ENCODE data around the gene RCN1.

DNA sequence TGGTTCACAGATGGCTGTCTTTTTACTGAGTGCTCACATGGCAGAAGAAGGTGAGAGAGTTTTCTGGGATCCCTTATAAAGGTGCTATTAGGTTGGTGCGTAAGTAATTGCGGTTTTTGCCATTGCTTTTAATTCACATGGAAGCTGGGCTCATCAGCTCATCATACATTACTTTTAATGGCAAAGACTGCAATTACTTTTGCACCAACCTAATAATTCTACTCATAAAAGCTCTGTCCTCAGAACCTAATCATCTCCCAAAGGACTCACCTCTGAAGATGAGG is 23.0 kb downstream of the RCN1 start:
- TF ChIP-seq, protein P1, sequence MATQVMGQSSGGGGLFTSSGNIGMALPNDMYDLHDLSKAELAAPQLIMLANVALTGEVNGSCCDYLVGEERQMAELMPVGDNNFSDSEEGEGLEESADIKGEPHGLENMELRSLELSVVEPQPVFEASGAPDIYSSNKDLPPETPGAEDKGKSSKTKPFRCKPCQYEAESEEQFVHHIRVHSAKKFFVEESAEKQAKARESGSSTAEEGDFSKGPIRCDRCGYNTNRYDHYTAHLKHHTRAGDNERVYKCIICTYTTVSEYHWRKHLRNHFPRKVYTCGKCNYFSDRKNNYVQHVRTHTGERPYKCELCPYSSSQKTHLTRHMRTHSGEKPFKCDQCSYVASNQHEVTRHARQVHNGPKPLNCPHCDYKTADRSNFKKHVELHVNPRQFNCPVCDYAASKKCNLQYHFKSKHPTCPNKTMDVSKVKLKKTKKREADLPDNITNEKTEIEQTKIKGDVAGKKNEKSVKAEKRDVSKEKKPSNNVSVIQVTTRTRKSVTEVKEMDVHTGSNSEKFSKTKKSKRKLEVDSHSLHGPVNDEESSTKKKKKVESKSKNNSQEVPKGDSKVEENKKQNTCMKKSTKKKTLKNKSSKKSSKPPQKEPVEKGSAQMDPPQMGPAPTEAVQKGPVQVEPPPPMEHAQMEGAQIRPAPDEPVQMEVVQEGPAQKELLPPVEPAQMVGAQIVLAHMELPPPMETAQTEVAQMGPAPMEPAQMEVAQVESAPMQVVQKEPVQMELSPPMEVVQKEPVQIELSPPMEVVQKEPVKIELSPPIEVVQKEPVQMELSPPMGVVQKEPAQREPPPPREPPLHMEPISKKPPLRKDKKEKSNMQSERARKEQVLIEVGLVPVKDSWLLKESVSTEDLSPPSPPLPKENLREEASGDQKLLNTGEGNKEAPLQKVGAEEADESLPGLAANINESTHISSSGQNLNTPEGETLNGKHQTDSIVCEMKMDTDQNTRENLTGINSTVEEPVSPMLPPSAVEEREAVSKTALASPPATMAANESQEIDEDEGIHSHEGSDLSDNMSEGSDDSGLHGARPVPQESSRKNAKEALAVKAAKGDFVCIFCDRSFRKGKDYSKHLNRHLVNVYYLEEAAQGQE (IDR thresholded peaks at IDR 0.05), result no peak
- TF ChIP-seq, protein P2, sequence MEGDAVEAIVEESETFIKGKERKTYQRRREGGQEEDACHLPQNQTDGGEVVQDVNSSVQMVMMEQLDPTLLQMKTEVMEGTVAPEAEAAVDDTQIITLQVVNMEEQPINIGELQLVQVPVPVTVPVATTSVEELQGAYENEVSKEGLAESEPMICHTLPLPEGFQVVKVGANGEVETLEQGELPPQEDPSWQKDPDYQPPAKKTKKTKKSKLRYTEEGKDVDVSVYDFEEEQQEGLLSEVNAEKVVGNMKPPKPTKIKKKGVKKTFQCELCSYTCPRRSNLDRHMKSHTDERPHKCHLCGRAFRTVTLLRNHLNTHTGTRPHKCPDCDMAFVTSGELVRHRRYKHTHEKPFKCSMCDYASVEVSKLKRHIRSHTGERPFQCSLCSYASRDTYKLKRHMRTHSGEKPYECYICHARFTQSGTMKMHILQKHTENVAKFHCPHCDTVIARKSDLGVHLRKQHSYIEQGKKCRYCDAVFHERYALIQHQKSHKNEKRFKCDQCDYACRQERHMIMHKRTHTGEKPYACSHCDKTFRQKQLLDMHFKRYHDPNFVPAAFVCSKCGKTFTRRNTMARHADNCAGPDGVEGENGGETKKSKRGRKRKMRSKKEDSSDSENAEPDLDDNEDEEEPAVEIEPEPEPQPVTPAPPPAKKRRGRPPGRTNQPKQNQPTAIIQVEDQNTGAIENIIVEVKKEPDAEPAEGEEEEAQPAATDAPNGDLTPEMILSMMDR (IDR thresholded peaks at IDR 0.05; ENCODE audit: low read depth, low read length, missing input control), result no peak
- TF ChIP-seq HNF4A (conservative IDR thresholded peaks at IDR 0.05), result no peak
- no peak for TF ChIP-seq EGR1 (IDR thresholded peaks at IDR 0.05; ENCODE audit: low read depth in 2 of 2)
- TF ChIP-seq, protein P3, sequence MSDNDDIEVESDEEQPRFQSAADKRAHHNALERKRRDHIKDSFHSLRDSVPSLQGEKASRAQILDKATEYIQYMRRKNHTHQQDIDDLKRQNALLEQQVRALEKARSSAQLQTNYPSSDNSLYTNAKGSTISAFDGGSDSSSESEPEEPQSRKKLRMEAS (IDR thresholded peaks at IDR 0.05), result no peak
- no peak for TF ChIP-seq YY1 (IDR thresholded peaks at IDR 0.05)
- TF ChIP-seq, protein P4, sequence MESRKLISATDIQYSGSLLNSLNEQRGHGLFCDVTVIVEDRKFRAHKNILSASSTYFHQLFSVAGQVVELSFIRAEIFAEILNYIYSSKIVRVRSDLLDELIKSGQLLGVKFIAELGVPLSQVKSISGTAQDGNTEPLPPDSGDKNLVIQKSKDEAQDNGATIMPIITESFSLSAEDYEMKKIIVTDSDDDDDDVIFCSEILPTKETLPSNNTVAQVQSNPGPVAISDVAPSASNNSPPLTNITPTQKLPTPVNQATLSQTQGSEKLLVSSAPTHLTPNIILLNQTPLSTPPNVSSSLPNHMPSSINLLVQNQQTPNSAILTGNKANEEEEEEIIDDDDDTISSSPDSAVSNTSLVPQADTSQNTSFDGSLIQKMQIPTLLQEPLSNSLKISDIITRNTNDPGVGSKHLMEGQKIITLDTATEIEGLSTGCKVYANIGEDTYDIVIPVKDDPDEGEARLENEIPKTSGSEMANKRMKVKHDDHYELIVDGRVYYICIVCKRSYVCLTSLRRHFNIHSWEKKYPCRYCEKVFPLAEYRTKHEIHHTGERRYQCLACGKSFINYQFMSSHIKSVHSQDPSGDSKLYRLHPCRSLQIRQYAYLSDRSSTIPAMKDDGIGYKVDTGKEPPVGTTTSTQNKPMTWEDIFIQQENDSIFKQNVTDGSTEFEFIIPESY (IDR thresholded peaks at IDR 0.05), result no peak
- no peak for TF ChIP-seq JUND (IDR thresholded peaks at IDR 0.05)
